HUES48 (cell line): ENCODE measurements around the gene ALKBH8.
"Not testable (repeated sequence)": the region's sequence is repeated elsewhere in the genome, so short reads cannot be mapped to it uniquely, and the experiment has no call there.

Source experiments
- H3K27ac ChIP-seq: one replicate; pipeline ENCODE4 v1.7.0; 2013; ENCODE audit warnings: low read depth, low read length, inconsistent platforms
- H3K27me3 ChIP-seq: 2 replicates; pipeline ENCODE4 v1.6.1; 2013; ENCODE audit warnings: mild to moderate bottlenecking, low read length; ENCODE audit not compliant: control insufficient read depth, insufficient read depth
- H3K36me3 ChIP-seq: 2 replicates; pipeline ENCODE4 v1.6.1; 2013; ENCODE audit warnings: low read length; ENCODE audit not compliant: control insufficient read depth, insufficient read depth
- H3K4me1 ChIP-seq: 2 replicates; pipeline ENCODE4 v1.6.1; 2013; ENCODE audit warnings: mild to moderate bottlenecking, low read length; ENCODE audit not compliant: control insufficient read depth, insufficient read depth
- H3K4me3 ChIP-seq: 2 replicates; pipeline ENCODE4 v1.5.1; 2013; ENCODE audit warnings: mild to moderate bottlenecking, low read depth, low read length
- H3K9ac ChIP-seq: 2 replicates; pipeline ENCODE4 v1.6.1; 2013; ENCODE audit warnings: mild to moderate bottlenecking, low read depth, low read length, moderate library complexity
- H3K9me3 ChIP-seq: 2 replicates; pipeline ENCODE4 v1.6.1; 2013; ENCODE audit warnings: low read length; ENCODE audit not compliant: control insufficient read depth, insufficient read depth

ALKBH8 gene

DNA sequence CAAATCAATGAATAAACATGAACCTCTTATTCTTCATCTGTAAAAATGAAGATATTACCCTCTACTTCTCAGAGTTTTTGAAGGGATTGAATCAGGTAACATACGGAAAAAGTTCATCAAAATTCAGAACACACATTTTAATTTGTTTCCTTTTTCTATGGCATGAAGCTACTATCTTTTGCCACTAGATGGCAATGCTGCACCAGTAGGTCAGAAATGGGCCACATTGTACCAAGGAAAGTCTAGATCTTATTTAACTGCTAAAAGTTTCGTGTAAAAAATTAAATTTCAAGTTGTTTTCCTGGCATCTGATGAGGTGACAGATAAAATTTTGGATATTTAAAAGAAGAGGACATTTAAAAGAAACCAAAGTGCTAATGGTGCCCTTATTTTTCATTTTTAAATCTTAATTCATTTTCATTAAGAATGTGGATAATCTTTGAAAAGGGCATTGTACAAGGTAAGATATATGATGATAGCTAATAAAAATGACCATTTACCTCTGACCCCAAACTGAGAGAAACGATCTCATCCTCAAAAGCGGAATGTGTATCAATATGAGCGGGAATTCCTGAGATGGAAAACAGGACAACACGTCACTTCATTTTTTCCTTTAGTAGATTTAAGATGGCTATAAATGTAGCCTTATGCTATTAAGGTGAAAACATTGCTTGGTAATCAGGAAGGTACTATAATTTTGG lies 16.1 kb downstream of the ALKBH8 start:
- Histone ChIP-seq H3K9me3 (no peaks in the 10 kb centered on the region), H3K4me1 (no peaks in the 10 kb centered on the region), H3K4me3 (no peak overlapping the region), H3K9ac (no peak overlapping the region), H3K36me3 (peaks cover 56% of the 10 kb centered on the region), H3K27ac (no peak overlapping the region), H3K27me3 (no peaks in the 10 kb centered on the region)

DNA sequence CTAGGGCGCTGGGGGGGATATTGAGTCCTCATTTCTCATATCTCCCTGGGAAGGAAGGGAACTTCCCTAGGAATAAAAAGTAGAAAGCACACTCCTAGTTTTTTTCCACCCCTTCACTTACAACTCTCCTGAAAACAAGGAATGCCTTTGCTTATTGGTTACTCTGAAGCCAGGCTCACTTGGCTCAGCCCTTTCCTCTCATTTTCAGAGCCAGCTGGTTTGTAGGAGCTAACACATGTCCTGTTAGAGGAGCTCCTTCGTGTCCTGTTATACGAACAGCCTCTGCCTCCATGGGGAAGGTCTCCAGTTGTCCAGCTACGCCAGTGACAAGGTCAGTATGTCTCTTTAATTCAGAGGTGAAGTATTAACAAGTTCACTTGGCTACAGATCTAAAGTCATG lies 17.6 kb downstream of the ALKBH8 start:
- Histone ChIP-seq H3K36me3 (peaks cover 42% of the 10 kb centered on the region), H3K4me1 (no peaks in the 10 kb centered on the region), H3K9me3 (no peaks in the 10 kb centered on the region), H3K9ac (no peak overlapping the region), H3K27me3 (no peaks in the 10 kb centered on the region), H3K27ac (no peak overlapping the region), H3K4me3 (no peak overlapping the region)

GRCh38 chr11:107545101-107545514 lies 20.4 kb downstream of the ALKBH8 start:
- H3K4me1 ChIP-seq = no peaks in the 10 kb centered on the region
- no peak overlapping the region for H3K4me3 ChIP-seq
- no peak overlapping the region for H3K9ac ChIP-seq

GRCh38 chr11:107538821-107539220 lies 26.7 kb downstream of the ALKBH8 start:
- Histone ChIP-seq H3K9ac (no peak overlapping the region), H3K36me3 (peaks cover 8% of the 10 kb centered on the region), H3K9me3 (no peaks in the 10 kb centered on the region), H3K27ac (no peak overlapping the region), H3K4me1 (no peaks in the 10 kb centered on the region), H3K4me3 (no peak overlapping the region), H3K27me3 (no peaks in the 10 kb centered on the region)

More at GRCh38 chr11:107545101-107545514, 20.4 kb downstream of the ALKBH8 start:
- no peak overlapping the region for H3K27ac ChIP-seq
- H3K9me3 ChIP-seq = no peaks in the 10 kb centered on the region
- peaks cover 20% of the 10 kb centered on the region for H3K36me3 ChIP-seq
- H3K27me3 ChIP-seq = no peaks in the 10 kb centered on the region

GRCh38 chr11:107538239-107538638 lies 27.3 kb downstream of the ALKBH8 start:
- Histone ChIP-seq H3K36me3 (peaks cover 8% of the 10 kb centered on the region), H3K4me1 (no peaks in the 10 kb centered on the region), H3K9ac (no peak overlapping the region), H3K9me3 (no peaks in the 10 kb centered on the region), H3K27ac (no peak overlapping the region), H3K27me3 (no peaks in the 10 kb centered on the region), H3K4me3 (no peak overlapping the region)

- H3K36me3 ChIP-seq, H3K9ac ChIP-seq, H3K27me3 ChIP-seq, H3K9me3 ChIP-seq, H3K27ac ChIP-seq, H3K4me1 ChIP-seq, H3K4me3 ChIP-seq: not testable (repeated sequence)
These were observed 28.4 kb downstream of the ALKBH8 start for GRCh38 chr11:107537155-107537554.

DNA sequence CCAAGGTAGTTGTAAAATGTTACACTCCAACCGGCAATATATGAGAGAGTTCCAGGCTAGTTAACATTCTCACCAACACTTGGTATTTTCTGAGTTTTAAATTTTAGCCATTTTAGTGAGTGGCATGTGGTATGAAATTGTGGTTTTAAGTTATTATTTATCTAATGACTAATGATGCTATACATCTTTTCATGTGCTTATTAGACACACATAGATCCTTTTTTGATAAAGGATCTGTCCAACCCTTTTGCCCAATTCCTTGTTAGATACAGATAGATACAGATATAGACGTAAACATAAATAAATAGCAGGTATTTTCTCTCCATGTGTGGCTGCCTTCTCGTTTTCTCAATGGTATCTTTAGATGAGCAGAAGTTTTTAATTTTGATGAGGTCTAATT lies 39.3 kb downstream of the ALKBH8 start:
- no peaks in the 10 kb centered on the region for H3K9me3 ChIP-seq
- H3K36me3 ChIP-seq = peaks cover 15% of the 10 kb centered on the region
- H3K27ac ChIP-seq = no peak overlapping the region
- no peaks in the 10 kb centered on the region for H3K27me3 ChIP-seq
- H3K9ac ChIP-seq = no peak overlapping the region
- no peaks in the 10 kb centered on the region for H3K4me1 ChIP-seq
- no peak overlapping the region for H3K4me3 ChIP-seq

DNA sequence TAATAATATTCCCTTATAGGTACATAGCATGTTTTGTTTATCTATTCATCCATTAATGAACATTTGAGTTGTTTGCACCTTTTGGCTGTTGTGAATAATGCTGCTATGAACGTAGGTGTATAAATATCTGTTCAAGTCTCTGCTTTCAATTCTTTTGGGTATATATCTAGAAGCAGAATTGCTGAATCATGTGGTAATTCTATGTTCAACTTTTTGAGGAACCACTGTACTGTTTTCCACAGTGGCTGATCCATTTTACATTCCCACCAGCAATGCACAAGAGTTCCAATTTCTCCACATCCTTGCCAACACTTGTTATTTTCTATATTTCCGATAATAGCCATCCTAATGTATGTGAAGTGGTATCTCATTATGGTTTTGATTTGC lies 56.7 kb downstream of the ALKBH8 start:
- no peaks in the 10 kb centered on the region for H3K9me3 ChIP-seq
- no peaks in the 10 kb centered on the region for H3K27me3 ChIP-seq
- peaks cover 7% of the 10 kb centered on the region for H3K36me3 ChIP-seq
- no peaks in the 10 kb centered on the region for H3K4me1 ChIP-seq
- H3K27ac ChIP-seq = no peak overlapping the region
- no peak overlapping the region for H3K4me3 ChIP-seq
- H3K9ac ChIP-seq = no peak overlapping the region

GRCh38 chr11:107508201-107508857 lies 57.2 kb downstream of the ALKBH8 start:
- no peaks in the 10 kb centered on the region for H3K4me1 ChIP-seq
- H3K27me3 ChIP-seq = no peaks in the 10 kb centered on the region
- peaks cover 7% of the 10 kb centered on the region for H3K36me3 ChIP-seq
- H3K9me3 ChIP-seq = no peaks in the 10 kb centered on the region
- H3K9ac ChIP-seq = no peak overlapping the region
- H3K4me3 ChIP-seq = no peak overlapping the region
- no peak overlapping the region for H3K27ac ChIP-seq

- no peak overlapping the region for H3K27ac ChIP-seq
These were observed 59.8 kb downstream of the ALKBH8 start for GRCh38 chr11:107505647-107506225.

GRCh38 chr11:107504981-107505380 lies 60.6 kb downstream of the ALKBH8 start:
- Histone ChIP-seq H3K27me3 (no peaks in the 10 kb centered on the region), H3K9ac (no peak overlapping the region), H3K4me3 (no peak overlapping the region), H3K27ac (no peak overlapping the region), H3K9me3 (peaks cover 11% of the 10 kb centered on the region), H3K36me3 (peaks cover 11% of the 10 kb centered on the region), H3K4me1 (no peaks in the 10 kb centered on the region)

More at GRCh38 chr11:107505647-107506225, 59.8 kb downstream of the ALKBH8 start:
- Histone ChIP-seq H3K9ac (no peak overlapping the region), H3K27me3 (no peaks in the 10 kb centered on the region), H3K9me3 (peaks cover 11% of the 10 kb centered on the region), H3K36me3 (peaks cover 11% of the 10 kb centered on the region), H3K4me1 (no peaks in the 10 kb centered on the region), H3K4me3 (no peak overlapping the region)
